ENCODE measurements around the gene TMEM231.
"Not testable (repeated sequence)": the region's sequence is repeated elsewhere in the genome, so short reads cannot be mapped to it uniquely, and the experiment has no call there.

TMEM231 gene

DNA sequence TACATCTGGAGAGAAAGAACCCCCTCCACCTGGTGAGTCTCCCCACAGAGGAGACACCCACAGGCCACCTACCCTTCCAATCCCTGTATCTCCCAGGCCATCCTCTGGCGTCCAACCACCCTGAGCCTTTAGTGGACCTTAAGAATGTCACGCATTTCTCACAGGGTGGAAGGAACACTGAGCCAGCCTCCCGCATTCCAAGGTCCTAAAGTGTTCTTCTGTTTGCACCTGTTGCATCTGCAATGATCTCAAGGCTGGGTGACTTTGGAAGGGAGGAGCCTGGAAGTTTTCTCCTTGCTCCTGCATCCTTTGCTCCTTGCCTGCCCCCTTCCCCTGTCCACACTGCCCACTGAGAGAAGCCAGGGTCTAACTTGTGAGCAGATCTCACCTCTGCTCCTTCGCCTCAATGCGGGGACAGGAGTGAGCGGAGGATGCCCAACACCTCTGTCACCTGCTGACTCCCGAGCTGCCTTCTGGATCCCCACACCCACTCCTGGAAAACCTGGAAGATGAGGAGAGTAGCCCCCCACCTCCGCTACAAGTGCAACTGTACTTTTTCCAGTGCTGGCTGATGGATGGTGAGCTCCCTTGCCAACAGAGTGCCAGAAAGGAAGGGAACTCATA lies 23.8 kb downstream of the TMEM231 start:
- no peak for DNase-seq (ENCODE audit: low spot score)

DNA sequence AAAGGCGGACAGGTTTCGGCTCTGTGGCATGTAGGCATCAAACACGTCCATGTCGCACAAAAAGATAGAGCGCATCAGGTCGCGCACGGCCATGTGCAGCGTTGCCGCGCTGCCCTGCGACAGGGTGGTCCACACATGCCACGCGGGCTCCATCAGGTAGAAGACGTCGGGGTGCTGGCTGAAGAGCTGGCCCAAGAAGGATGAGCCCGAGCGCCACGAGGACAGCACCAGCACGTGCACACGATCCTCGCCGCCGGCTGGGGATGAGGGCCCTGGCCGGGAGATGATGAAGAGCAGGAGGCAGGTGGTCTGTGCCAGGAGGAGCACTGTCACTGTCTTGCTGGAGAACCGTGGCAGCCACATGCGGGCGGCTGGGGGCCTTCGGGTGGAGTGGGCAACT lies 26.1 kb downstream of the TMEM231 start:
- DNase-seq (ENCODE audit: low spot score): no peak

DNA sequence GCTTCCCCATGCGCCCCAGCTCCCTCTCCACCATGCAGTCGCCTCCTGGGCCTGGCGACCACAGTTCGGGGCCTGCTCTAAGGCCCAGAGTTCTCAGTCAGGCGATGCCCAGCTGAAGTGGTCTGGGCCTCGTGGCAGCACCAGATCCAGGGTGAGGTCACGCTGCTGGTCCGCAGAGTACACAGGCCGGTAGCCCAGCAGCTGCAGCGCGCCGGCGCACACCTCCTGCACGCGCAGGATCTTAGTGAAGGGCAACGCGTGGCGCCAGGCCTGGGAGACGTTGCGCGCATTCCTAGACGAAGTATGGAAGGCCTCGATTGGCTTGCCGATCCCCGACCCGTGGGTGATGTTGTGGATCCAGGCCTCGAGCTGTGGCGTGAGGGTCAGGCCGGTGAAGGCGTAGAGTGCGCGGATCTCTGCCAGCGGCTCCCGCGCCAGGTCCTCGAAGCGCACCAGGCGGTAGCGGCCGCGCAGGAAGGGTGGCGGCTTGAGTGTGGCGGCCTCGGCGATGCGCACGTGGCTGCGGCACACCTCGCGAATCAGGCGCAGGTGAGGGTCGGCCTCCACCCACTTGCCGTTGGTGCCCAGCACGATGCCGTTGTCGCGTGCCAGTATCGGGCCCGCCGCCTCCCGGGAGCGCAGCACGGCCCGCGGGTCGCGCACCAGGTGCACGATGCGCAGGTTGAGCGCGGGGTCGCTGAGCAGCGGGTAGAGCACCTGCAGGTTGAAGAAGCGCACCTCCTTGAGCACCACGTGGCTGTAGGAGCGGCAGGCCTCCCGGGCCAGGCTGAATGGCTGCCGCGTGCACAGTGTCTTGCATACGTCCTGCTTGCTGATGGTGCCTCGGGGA lies 26.8 kb downstream of the TMEM231 start:
- DNase-seq (ENCODE audit: low spot score): no peak

DNA sequence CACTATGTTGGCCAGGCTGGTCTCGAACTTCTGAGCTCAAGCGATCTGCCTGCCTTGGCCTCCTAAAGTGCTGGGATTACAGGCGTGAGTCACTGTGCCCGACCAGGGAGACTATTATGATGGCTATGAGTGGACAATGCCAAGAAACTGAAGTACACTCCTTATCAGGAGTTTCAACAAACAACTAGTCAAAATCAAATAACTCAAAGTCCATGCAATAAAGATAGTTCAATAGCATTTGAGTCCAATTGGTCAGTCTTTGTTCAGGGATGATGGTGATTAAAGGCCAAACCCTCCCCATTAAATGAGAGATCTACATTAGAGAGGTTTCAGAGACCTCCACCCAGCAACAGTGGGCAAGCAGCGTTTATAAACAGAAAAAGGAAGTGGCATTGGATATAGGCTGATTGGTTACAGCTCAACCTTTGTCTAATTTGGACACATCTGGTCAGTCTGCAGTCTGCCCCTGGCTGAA lies 28.2 kb downstream of the TMEM231 start:
- no peak for DNase-seq (ENCODE audit: low spot score)

DNA sequence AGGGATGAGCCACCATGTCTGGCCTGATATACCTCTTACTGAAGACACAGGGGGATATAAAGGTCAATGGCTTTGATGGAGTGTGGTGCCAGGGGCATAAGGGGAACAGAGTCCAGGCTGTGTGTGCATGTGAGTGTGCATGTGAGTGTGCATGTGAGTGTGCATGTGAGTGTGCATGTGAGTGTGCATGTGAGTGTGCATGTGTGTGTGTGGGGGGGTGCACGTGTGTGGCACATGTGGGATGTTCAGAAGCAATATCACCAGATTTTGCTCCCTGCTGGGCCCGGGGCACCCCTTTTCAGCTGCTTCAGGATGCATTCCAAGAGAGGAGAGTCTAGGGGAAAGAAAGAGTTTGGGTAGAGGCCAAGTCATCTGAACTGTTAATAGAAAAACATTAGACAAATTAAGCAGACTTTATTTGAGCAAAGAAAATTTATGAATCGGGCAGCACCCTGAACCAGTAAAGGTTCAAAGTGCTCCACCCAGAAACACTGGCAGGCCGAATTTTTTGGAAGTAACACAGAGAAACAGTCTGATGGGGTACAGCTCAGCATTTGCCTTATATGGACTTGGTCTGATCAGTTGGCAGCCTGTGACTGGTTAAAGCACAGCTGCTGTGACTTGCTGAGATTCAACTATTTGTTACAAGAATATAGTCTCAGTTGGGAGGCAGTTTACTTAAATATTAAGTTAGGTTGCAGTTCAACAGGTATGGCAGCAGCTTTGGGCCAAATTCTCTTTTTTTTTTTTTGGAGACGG lies 29.8 kb downstream of the TMEM231 start:
- DNase-seq (ENCODE audit: low spot score): no peak

DNA sequence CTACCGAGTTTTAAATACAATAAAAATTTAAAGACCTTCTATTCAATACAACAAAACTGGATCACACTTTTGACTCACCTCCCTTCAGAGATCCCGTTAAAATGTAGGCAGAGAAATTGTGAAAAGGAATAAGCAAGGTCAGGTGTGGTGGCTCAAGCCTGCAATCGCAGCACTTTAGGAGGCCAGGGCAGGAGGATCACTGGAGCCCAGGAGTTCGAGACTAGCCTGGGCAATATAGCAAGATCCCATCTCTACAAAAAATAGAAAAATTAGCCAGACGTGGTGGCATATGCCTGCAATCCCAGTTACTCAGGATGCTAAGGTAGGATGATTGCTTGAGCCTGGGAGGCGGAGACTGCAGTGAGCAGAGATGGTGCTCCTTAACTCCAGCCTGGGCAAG lies 36.9 kb downstream of the TMEM231 start:
- no peak for DNase-seq (ENCODE audit: low spot score)

DNA sequence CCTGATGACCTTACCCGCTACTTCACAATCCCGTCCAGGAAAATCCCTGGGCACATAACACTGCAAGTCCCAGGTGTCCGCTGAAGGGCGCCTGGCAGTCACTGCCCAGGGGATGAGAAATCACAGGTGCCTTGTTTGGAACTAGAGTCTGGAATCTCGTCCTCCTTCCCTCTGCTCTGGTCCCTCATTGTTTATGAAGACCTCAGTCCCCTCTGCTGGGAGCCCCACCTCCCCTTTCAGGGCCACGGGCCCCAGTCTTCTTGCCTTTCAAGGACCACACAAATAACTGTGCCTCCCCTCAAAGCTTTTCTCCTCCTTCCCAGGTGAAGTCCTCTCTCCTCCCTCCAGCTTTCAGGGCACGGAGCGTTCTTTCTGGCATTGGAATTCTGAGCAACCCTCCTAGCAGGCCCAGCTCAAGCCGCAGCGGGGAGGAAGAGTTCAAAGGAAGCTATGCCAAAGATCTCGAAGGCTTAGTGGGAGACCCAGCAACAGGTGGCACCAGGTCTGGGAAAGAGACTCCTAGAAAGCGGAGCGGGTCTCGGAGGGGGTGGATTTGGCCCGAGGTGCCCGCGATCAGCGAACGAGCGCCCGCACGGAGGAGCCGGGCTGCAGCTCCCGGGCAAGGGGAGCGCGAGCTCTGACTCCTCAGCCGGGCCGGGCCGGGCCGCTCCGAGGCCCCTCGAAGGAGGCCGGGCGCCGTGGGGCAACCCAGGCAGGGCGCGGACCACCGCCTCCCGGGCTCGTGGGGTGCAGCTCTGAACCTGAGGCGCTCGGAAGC lies 39.7 kb downstream of the TMEM231 start:
- DNase-seq (ENCODE audit: low spot score): not testable (repeated sequence)

DNA sequence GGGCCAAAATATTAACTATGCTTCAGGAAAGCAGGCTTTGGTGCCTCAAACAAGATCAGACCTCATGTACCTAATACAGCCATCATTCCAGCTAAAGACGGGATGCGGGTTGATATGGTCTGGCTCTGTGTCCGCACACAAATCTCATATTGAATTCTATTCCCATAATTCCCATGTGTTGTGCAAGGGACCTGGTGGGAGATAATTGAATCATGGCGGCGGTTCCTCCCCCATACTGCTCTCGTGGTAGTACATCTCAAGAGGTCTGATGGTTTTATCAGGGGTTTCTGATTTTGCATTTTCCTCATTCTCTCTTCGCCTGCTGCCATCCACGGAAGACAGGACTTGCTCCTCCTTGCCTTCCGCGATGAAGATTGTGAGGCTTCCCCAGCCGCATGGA lies 41.8 kb downstream of the TMEM231 start:
- no peak for DNase-seq (ENCODE audit: low spot score)

DNA sequence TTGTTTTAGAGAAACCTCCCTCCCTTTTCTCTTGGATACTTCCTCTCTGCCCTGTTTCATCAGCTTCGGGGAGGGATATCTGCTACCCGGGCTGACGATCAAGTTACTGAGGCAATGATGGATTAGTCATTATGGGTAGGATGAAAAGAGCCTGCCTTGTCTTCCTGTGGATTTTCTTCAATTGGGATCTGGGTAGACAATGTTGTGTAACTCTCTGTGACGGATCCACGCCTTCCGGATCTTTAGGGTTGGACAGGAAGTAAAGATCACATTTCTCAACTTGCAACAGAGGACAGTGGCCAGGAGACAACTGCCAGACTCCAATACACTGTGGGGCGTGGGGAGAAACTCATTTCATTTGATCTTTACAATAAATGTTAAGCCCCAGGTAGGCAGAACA lies 49.5 kb downstream of the TMEM231 start:
- DNase-seq (ENCODE audit: low spot score): no peak

DNA sequence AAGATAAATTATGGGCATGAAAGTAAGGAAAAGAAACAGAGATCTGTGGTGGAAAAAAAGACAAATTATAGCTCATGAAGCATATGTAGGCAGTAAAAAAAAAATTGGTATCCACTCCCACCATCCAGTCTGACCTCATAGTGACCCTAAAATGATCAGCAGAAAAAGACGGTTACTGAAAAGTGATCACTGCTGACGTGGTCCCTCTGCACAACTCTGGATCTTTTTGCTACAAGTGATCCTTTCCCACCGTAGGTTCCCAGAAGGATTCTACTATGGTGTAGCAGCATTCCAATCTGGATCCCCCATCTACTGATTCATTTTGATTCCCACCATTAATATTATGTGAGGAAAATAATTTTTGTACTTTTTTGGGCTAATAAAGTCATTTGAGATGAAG lies 49.9 kb downstream of the TMEM231 start:
- DNase-seq (ENCODE audit: low spot score): no peak

DNA sequence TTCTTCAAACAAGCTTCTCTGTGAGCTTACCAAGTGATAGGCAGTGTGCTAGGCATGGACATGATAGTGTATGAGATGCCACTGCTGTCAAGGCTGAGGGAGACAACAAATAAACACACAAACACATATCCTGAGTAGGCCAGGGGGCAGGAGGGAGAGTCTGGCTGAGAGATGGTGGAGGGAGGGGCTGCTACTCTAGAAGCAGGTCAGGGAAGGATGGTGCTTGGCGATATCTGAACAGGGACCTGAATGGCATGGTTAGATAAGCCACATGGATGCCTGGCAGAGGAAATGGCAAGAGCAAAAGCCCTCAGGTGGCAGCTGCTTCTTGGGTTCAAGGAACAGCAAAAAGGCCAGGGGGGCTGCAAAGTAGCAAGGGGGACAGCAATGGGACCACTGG lies 52.3 kb downstream of the TMEM231 start:
- no peak for DNase-seq (ENCODE audit: low spot score)

DNA sequence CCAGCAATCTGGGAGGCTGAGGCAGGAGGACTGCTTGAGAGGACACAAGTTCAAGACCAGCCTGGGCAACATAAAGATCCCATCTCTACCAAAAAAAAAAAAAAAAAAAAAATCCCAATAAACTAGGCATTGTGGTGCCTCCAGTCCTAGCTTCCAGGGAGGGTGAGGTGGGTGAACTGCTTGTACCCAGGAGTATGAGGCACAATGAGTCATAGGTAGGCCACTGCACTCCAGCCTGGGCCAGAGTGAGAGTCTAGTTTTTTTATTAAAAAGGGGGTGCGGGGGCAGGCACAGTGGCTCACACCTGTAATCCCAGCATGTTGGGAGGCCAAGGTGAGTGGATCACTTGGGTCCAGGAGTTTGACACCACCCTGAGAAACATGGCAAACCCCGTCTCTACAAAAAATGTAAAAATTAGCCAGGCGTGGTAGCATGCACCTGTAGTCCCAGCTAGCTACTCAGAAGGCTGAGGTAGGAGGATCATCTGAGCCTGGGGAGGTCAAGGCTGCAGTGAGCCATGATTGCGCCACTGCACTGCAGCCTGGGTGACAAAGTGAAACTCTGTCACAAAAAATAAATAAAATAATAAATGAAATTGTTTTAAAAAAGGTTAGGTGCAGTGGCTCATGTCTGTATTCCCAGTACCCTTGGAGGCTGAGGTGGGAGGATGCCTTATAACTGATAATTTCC lies 53.0 kb downstream of the TMEM231 start:
- DNase-seq (ENCODE audit: low spot score): no peak

DNA sequence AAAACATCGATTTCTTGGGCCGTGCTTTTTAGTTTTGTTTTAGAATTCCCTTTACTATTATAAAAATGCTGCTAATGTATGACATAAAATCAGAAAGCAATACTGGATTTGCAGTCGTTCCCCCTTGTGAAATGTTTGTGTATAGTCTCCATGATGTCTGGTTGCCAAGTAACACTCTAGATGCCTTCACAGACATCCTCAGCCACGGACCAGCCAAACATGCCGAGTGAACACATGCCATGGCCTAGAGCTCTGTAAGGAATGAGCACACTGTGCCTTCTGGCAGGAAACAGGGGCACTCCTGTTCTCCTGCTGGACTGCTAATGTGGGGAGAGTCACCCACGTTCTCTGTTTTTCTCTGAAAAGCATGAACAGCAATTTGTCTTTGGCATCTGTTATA lies 54.2 kb downstream of the TMEM231 start:
- DNase-seq (ENCODE audit: low spot score): not testable (repeated sequence)

DNA sequence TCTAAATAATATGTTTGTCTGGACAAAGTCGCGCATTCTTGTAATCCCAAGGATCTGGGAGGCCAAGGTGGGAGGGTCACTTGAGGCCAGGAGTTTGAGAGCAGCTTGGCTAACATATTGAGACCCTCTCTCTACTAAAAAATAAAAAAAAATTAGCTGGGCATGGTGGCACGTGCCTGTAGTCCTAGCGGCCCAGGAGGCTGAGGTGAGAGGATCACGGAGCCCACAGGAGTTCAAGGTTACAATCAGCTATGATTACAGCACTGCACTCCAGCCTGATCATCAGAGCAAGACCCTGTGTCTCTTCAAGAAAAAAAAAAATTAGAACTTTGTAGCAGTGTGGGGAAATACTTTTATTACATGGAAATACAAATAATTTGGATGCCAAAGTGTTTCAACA lies 54.7 kb downstream of the TMEM231 start:
- no peak for DNase-seq (ENCODE audit: low spot score)

DNA sequence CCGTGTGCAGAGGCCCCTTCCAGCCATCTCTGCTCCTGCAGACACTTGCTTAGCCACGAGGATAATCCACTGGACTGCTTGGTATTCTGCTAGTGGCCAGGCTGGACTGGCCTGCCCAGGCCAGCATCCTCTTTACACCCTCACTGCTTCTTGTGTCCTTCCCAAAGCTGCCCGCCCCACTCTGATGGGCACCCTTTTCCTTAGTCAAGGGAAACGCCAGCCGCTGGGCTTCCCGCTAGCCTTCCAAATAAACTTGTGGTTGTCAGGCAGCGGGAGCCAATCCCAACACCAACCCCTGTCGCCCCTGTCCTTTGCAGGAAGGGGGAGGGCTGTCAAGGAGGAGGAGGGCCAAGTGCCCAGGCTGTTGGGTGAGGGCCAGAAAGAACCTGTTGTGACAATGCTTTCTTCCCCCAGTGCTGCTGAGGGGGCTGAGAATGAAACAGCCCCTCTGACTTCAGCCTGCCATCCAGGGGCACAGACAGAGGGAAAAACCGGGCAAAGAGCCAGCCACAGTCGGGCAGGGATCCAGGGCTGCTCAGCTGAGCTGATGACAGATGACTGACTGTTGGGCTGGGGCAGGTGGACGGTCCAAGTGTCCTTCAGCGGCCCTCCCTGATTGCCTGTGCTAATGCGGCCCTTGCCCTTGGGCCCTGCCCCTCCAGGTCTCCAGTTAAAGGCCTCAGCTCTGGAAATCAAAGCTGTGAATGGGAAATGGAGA lies 57.3 kb downstream of the TMEM231 start:
- not testable (repeated sequence) for DNase-seq (ENCODE audit: low spot score)

DNA sequence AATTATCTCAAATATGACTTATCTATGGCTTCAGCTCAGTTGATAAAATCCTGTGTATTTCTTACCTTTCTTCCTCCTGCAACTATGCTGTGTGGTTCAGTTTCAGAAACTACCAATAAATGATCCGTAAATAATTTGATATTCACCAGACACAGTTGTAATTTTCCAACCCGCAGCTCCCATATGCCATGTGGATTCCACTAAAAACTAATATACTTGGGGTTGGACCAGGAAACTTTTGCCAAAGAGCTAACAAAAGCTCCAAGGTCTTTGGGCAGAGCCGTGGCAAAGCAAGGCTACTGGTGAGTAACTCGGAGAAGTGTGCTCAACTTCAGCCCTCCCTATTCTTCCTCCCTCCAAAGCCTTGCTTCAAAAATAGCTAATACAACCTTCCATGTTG lies 58.5 kb downstream of the TMEM231 start:
- no peak for DNase-seq (ENCODE audit: low spot score)

DNA sequence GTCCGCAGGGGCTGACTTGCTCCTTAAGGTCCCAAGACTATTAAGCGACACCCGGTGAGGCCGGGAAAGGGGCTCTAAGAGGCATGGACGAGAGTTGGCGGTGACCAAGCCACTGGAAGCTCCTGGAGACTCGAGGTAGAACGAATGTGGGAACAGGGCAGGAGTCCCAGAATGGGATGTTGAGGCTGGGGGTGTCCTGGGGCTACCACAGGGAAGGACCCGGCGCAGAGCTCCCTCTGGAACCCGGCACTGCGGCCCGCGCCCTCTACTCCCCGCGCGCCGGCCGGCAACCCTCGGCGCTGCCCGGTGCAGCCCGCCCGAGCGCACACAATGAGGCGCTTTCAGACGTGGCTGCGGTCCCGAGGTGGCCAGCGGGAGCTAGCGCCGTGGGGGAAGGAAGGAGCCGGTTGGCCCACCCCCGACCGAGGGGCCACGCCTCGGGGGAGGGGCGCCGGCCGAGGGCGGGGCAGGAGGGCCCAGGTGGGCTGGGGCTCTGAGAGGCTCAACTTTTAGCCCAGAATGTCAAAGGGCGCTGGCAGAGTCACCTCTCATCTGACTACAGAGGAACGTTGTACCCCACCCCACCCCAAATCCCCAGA lies 60.9 kb downstream of the TMEM231 start, which contains the start of gene CHST6:
Gene CHST6, minus strand, starts transcription at position 366 of the 599 bp plus-strand sequence. CDS start 15,613 bp downstream, outside the sequence.
- peak; percentile 78 for DNase-seq (ENCODE audit: low spot score)

DNA sequence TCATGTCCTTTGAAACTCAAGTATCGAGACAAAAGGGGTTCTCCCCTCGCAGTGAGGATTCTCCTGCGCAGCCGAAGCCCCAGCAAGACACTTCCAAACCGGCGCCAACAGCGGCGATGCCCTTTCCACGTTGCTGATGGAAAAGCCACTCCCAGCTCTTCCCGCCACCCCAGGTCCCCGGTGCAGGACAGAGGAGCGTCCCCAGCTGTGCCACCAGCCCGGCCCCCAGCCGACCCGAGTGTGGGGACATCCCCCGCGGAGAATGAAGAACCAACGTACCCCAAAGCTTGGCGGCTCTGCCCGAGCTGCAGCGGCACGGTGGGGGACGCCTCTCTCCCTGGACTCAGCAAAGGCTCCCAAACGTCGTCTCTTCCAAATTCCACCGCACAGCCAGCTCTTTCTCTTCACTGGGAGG lies 61.4 kb downstream of the TMEM231 start:
- no peak for DNase-seq (ENCODE audit: low spot score)

DNA sequence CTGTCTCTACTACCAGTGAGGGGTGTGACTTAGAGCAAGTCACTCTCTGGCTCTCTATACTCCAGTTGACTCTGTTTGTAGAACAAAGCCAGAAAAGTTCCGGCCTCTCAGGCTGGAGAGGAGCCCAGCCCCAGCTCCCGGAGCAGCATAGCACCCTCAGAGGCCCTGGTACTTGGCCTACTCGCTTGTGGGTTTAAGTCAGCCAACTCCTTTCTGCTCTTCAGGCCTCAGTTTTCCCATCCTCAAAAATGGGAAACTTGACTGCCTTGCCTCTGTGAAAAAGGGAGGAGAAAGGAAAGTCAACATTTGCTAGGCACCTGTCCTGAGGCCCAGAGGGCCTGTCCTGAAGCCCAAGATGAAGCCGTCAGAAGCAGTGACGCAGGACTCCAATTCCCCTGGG lies 61.9 kb downstream of the TMEM231 start:
- no peak for DNase-seq (ENCODE audit: low spot score)

DNA sequence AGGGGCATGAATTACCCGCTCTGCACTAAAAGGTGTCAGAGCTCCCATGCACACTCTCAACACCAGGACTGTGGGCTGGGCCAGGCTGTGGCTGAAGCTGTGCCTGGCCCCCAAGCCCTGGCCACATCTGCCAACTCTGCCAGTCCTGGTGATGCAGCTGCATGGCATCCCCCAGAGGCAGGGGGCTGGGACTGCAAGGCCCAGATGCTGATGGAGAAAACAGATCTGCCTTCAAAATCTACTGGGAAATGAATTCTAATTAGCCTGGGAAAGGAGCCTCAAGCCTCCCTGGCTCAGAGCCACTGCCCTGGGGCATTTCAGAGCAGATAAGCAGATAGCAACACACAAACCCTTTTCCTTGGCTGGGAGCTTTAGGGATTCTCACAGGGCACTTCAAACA lies 64.2 kb downstream of the TMEM231 start:
- DNase-seq (ENCODE audit: low spot score): no peak
